ENCODE measurements around the gene ANKRD34A. TPM values are rescaled to one million over a fixed set of nuclear protein-coding genes. Genes with fewer than 3 reads are reported as not detected.
A peak's percentile ranks its signal among the peaks of the same experiment; 100 is the strongest.

The ANKRD34A gene
- total RNA-seq, 1 donor from 2014 or later: 5.2 TPM

DNA sequence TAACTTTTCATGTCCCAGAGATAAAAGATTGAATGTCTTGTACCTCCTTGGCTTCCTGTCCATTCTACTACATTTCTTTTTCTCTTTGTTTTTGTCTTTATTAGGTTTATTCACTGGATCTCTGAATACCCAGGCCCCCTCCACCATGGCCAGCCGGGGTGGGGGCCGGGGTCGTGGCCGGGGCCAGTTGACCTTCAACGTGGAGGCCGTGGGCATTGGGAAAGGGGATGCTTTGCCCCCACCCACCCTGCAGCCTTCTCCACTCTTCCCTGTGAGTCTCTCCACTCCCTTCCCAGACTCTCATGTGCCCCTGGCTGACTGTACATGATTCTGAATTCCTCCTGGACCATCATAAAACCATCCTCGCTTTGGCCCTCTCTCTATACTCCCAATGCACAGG lies 10.3 kb upstream of the ANKRD34A start:
- H3K27me3 Mint-ChIP-seq: no peaks in the 10 kb centered on the region
- no peaks in the 10 kb centered on the region for H3K9me3 Mint-ChIP-seq
- peaks cover 7% of the 10 kb centered on the region for H3K4me1 Mint-ChIP-seq
- DNase-seq: no peak
- no peaks in the 10 kb centered on the region for H3K36me3 Mint-ChIP-seq (ENCODE audit: low read depth)
- intact Hi-C loops (cut with micrococcal nuclease): loop anchor here (5.0 kb wide), 1 partner anchor 47 kb away; the partner anchor contains the start of gene RBM8A
- no peak overlapping the region for H3K27ac Mint-ChIP-seq
- no peak overlapping the region for H3K4me3 Mint-ChIP-seq

DNA sequence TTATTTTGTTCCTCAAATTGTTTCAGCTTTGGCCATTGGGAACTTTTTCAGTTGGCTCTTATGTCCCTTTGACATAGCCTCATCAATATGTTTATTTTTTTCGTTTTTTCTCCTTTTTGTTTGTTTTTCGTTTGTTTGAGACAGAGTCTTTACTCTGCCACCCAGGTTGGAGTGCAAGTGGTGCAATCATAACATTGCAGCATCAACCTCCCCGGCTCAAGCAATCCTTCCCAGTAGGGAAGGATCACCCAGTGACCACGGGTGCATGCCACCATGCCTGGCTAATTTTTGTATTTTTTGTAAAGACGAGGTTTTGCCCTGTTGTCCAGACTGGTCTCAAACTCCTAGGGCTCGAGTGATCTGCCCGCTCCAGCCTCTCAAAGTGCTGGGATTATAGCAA lies 8.2 kb upstream of the ANKRD34A start:
- H3K27me3 Mint-ChIP-seq: no peaks in the 10 kb centered on the region
- no peak overlapping the region for H3K27ac Mint-ChIP-seq
- no peak for DNase-seq
- peaks cover 7% of the 10 kb centered on the region for H3K4me1 Mint-ChIP-seq
- H3K9me3 Mint-ChIP-seq: no peaks in the 10 kb centered on the region
- intact Hi-C loops (cut with micrococcal nuclease): no loop called here
- H3K4me3 Mint-ChIP-seq: no peak overlapping the region
- H3K36me3 Mint-ChIP-seq (ENCODE audit: low read depth): peaks cover 5% of the 10 kb centered on the region

DNA sequence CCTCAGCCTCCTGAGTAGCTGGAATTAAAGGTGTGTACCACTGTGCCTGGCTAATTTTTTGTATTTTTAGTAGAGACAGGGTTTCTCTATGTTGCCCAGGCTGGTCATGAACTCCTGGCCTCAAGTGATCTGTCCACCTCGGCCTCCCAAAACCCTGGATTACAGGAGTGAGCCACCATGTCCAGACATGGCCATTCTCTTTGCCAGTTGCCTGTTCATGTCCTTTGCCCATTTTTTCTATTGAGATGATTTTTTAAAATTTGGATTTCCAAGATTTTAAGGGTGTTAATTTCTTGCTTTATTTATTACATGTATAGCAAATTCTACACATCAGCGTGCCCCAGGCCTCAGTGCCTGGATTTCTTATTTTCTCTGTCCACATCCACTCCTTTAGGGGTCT lies 2.9 kb upstream of the ANKRD34A start:
- Mint-ChIP-seq H3K4me3 (no peak overlapping the region), H3K36me3 (ENCODE audit: low read depth) (peaks cover 8% of the 10 kb centered on the region), H3K4me1 (peaks cover 19% of the 10 kb centered on the region), H3K9me3 (no peaks in the 10 kb centered on the region), H3K27ac (no peak overlapping the region), H3K27me3 (no peaks in the 10 kb centered on the region)
- no peak for DNase-seq
- intact Hi-C loops (cut with micrococcal nuclease): no loop called here

DNA sequence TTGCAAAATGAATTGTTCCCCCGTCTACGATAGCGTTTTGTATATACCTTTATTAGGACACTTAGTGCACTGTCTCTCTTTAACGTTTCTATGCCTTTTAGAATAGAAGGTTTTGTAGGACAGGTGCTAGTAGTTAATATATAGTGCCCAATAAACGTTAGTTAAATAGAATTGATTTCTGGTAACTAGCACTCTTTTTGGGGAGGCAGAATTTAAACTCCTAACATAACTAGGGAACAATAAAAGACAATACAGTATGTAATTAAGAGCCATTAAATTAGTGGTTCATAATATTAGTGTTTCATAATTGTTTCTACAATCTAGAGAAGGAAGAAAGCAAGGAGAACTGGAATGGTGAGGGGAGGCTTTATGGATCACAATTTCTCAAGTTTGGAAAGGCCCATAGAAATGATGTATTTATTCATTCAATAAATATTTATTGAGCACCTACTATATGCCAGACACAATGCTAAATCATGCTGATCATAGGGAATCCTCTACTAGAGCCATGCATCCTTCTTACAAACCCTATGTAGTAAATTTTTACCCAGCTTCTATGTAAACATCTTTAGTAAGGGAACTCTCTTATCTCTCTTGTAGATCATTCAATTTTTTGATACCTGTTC lies 857 bp upstream of the ANKRD34A start:
- H3K27ac Mint-ChIP-seq: peak overlapping the region; percentile 93
- H3K4me1 Mint-ChIP-seq: peaks cover 32% of the 10 kb centered on the region
- peak overlapping the region; percentile 98 for H3K4me3 Mint-ChIP-seq
- intact Hi-C loops (cut with micrococcal nuclease): loop anchor here (2.0 kb wide), 1 partner anchor 74 kb away; no protein-coding TSS in a partner anchor
- H3K36me3 Mint-ChIP-seq (ENCODE audit: low read depth): peaks cover 11% of the 10 kb centered on the region
- H3K27me3 Mint-ChIP-seq: no peaks in the 10 kb centered on the region
- no peak for DNase-seq
- H3K9me3 Mint-ChIP-seq: no peaks in the 10 kb centered on the region

DNA sequence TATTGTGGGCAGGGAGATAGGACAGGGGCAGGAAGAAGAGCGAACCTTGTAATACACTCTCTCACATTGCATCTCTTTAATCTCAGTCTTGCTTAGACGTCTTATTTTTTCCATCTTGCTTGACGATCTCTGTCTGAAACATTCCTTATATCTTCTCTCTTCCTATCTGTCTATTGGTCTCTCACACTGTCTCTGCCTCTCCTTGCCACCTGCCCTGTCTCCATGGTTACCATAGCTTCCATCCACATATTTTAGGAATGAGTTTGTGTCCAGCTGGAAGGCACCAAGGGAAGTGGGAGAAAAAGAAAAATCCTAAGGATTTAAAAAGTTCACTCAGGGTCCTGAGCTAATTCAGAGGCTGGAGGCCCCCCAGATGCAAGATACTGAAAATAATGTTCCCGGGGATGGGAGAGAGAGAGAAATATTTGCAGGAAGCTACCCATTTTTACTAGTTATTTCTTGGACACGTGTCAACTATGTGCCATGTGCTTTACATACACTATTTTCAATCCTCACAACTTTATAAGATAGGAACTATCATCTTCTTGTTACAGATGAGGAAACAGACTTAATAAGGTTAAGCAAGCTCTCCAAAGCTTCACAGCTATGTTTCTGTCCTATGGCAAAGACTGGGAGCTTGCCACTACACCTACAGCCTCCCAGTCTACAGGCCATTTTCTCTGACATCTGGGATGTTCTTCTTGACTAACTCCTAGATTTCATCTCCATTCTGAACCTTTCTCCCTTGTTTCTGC lies 933 bp downstream of the ANKRD34A start:
- peak overlapping the region; percentile 98 for H3K4me3 Mint-ChIP-seq
- H3K9me3 Mint-ChIP-seq: no peaks in the 10 kb centered on the region
- H3K27ac Mint-ChIP-seq: peak overlapping the region; percentile 93
- H3K36me3 Mint-ChIP-seq (ENCODE audit: low read depth): peaks cover 9% of the 10 kb centered on the region
- no peaks in the 10 kb centered on the region for H3K27me3 Mint-ChIP-seq
- peaks cover 44% of the 10 kb centered on the region for H3K4me1 Mint-ChIP-seq
- intact Hi-C loops (cut with micrococcal nuclease): loop anchor here (1.0 to 5.0 kb wide), 6 partner anchors 15 to 104 kb away; partner anchors contain the start of genes PIAS3, RBM8A and TXNIP
- no peak for DNase-seq

DNA sequence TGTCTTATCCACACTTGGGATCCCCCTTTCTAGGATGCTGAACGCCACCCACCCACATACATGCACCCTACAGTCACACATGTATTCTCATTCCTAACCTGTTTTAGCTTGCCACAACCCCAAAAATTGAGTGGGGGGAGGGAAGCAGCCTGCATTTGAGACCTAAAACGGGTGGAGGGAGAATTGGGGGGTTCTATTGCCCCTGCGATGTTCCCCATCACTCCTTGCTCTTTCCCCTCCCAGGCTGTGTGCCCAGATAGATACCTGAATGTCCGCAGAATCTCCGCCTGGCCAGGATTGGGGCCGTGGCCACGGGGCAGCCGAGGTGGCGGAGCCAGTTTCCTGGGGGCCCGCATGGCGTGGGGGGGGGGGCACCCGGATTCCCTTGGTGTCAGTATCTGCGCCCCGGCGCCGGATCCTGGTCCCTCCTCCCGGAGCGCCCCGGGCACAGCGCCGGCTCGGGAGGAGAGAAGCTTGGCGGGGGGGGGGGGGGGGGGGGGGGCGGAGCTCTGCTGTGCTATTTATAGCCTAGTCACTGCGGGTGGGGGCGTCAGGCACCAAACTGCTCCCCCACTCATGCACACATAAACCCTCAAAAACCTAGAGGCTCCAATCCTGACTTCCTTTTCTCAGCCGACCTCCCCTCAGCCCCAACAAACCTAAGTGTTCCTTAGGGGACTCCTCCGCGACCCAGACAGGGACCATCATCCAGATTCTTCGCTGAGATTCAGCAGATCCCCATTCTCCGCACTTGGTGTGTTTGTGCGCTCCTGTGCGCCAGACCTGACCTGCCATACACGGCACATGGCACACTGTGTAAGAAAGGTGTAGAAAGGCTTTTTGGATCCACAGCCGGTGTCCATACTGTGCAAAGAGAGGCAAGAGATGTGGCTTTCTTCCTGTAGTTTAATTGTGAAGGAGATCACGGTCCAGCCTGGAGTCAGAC lies 1.9 kb downstream of the ANKRD34A start:
- DNase-seq: peak; percentile 76
- intact Hi-C loops (cut with micrococcal nuclease): loop anchor here (5.0 kb wide), 1 partner anchor 90 kb away; no protein-coding TSS in a partner anchor
- H3K9me3 Mint-ChIP-seq: no peaks in the 10 kb centered on the region
- no peaks in the 10 kb centered on the region for H3K27me3 Mint-ChIP-seq
- peaks cover 4% of the 10 kb centered on the region for H3K36me3 Mint-ChIP-seq (ENCODE audit: low read depth)
- peaks cover 49% of the 10 kb centered on the region for H3K4me1 Mint-ChIP-seq
- H3K4me3 Mint-ChIP-seq: peak overlapping the region; percentile 98
- peak overlapping the region; percentile 93 for H3K27ac Mint-ChIP-seq

DNA sequence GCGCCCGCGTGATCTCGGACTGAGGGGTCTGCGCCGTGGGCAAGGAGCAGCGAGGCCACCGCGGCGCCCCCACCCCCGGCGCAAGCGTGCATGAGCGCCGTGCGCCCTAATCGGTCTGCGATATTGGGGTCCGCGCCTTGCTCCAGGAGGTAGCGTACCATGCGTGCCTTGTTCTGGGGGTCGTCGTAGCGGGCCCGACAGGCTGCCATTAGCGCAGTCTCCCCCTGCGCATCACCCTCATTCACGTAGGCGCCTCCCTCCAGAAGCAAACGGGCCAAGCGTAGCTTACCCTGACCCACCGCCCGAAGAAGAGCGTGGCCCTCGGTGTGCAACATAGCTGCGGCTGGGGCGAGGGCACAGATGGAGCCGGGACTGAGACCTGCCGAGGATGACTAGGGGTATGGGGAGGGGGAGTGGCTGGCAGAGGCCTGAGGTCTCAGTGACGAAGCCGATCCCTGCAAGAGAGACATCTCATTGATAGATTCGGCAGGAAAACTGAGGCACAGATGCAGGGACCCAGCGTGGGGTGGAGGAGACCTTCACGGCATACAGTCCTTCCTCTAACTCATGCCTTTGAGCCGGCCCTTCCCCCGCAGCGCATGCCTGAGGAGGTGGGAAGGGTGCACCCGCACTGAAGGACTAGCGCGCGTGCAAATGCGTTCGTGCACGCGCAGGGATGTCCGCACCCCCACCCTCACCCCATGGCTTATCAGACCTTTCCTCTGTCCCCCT lies 2.8 kb downstream of the ANKRD34A start:
- H3K4me1 Mint-ChIP-seq: peaks cover 53% of the 10 kb centered on the region
- no peaks in the 10 kb centered on the region for H3K9me3 Mint-ChIP-seq
- H3K36me3 Mint-ChIP-seq (ENCODE audit: low read depth): peaks cover 2% of the 10 kb centered on the region
- peak overlapping the region; percentile 98 for H3K4me3 Mint-ChIP-seq
- H3K27ac Mint-ChIP-seq: peak overlapping the region; percentile 74
- intact Hi-C loops (cut with micrococcal nuclease): loop anchor here (5.0 kb wide), 1 partner anchor 91 kb away; no protein-coding TSS in a partner anchor
- peak; percentile 84 for DNase-seq
- H3K27me3 Mint-ChIP-seq: no peaks in the 10 kb centered on the region

DNA sequence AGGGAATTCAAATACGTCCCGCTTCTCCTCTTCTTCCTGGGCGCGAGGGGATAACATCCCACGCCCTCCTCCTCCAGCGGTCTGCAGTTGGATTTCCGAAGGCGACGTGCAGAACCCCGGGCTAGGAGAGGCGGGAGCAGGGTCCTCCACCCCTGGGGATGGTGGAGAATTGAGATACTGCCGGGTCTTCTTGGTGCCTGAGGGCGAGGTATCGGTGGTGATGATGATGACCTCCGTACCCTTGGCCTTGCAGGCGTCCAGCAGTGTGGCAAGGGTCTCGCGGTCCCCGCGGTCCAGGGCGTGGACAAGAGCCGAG lies 3.3 kb downstream of the ANKRD34A start:
- Mint-ChIP-seq H3K27me3 (no peaks in the 10 kb centered on the region), H3K4me1 (peaks cover 55% of the 10 kb centered on the region), H3K36me3 (ENCODE audit: low read depth) (peaks cover 2% of the 10 kb centered on the region), H3K27ac (peak overlapping the region; percentile 60), H3K4me3 (peak overlapping the region; percentile 98), H3K9me3 (no peaks in the 10 kb centered on the region)
- DNase-seq: peak; percentile 68
- intact Hi-C loops (cut with micrococcal nuclease): loop anchor here (5.0 kb wide), 1 partner anchor 91 kb away; no protein-coding TSS in a partner anchor

DNA sequence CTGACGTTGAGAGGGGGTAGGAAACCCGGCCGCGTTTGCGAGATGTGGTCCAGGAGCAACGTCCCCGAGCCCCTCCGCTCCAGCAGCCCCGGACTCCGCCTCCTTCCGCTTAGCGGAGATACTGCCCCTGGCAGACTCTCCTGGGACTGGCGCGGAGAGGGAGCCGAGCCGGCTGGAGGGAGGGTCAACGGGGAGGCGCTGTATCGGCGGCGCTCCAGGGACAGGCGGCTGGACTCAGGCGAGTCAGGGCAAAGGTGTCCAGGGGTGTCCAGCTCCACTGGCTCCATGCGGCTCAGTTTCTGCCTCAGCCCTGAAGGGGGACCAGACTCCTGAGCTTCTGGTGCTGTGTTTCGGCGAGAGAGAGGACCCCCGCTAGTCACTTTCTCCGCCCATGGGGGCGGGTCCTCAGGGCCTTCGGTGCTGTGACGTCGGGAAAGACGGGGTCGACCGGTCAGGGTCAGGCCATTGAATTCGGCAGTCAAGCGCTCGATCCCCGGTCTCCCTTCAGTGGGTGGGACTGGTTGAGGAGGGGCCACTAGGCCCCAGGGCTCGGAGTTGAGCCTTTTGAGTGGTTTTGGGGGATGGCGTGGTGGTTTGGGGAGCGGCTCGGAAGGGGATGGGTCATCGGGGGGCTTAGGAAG lies 3.8 kb downstream of the ANKRD34A start:
- intact Hi-C loops (cut with micrococcal nuclease): loop anchor here (5.0 kb wide), 1 partner anchor 92 kb away; no protein-coding TSS in a partner anchor
- no peaks in the 10 kb centered on the region for H3K9me3 Mint-ChIP-seq
- peak; percentile 88 for DNase-seq
- H3K4me3 Mint-ChIP-seq: peak overlapping the region; percentile 98
- H3K27ac Mint-ChIP-seq: peak overlapping the region; percentile 60
- peaks cover 2% of the 10 kb centered on the region for H3K36me3 Mint-ChIP-seq (ENCODE audit: low read depth)
- H3K4me1 Mint-ChIP-seq: peaks cover 58% of the 10 kb centered on the region
- H3K27me3 Mint-ChIP-seq: no peaks in the 10 kb centered on the region

DNA sequence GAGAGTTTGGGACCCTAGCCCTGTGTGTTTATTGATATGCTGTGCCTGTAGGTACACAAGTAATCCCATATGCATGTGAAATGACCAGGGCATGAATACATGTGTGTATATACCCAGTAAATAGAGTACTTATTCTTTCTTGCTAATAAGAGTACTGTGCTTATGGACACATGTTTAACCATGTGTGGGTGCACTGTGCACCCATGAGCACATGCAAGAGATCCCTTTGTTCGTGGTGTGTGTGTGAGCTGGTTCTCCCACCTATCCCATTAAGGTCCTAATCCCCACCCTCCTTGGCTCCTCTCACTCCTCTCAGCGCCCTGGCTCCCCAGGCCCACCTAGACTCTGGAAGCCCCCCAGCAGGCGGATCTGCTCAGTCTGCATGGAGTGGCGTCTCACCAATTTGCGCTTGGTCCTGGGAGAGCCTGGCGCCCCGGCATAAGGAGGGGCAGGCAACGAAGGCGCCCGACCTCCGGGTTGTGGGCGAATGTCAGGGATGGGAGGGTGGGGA lies 4.4 kb downstream of the ANKRD34A start:
- intact Hi-C loops (cut with micrococcal nuclease): loop anchor here (5.0 kb wide), 2 partner anchors 88 to 92 kb away; no protein-coding TSS in a partner anchor
- no peaks in the 10 kb centered on the region for H3K9me3 Mint-ChIP-seq
- H3K4me3 Mint-ChIP-seq: peak overlapping the region; percentile 98
- no peak overlapping the region for H3K27ac Mint-ChIP-seq
- H3K36me3 Mint-ChIP-seq (ENCODE audit: low read depth): peaks cover 2% of the 10 kb centered on the region
- DNase-seq: peak; percentile 64
- no peaks in the 10 kb centered on the region for H3K27me3 Mint-ChIP-seq
- H3K4me1 Mint-ChIP-seq: peaks cover 61% of the 10 kb centered on the region

DNA sequence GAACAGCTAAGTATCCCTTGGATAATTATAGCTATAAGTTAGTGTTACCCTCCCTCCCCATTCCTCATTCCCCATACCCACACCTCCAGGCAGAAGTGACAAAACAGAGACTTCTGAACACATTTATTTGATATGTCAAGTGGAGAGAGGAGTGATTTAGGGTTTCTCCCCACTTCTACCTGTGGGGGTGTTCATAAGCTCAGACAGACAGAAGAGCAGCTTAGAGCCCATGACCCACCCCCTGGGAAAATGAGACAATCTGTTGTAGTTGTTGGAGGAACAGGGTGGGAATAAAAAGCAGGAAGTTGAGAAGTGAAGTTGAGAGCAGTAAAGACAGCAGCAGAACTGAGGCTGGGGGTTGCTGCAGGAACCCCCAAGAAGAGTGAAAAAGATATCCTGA lies 5.0 kb downstream of the ANKRD34A start:
- Mint-ChIP-seq H3K9me3 (no peaks in the 10 kb centered on the region), H3K36me3 (ENCODE audit: low read depth) (peaks cover 4% of the 10 kb centered on the region), H3K4me3 (peak overlapping the region; percentile 98), H3K27ac (no peak overlapping the region), H3K27me3 (no peaks in the 10 kb centered on the region), H3K4me1 (peaks cover 64% of the 10 kb centered on the region)
- no peak for DNase-seq
- intact Hi-C loops (cut with micrococcal nuclease): loop anchor here (5.0 kb wide), 1 partner anchor 87 kb away; no protein-coding TSS in a partner anchor

DNA sequence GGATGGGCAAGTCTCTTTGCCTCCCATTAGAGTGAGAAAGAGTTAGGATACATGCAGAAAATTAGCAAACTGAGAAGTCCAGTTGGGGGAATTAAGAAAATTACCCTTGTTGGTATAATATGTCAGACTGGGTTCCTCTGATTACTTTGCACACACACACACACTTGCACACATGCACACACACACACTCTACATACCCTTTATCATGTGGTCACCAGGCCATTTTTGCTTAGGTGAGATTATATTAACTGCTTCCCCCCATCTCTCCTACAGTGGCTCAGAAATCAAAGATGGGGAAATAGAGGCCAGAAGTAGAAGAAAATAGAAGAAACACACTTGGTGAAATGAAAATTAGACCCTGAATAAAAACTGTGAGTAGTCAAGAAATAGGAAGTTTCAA lies 5.6 kb downstream of the ANKRD34A start:
- peaks cover 61% of the 10 kb centered on the region for H3K4me1 Mint-ChIP-seq
- H3K9me3 Mint-ChIP-seq: no peaks in the 10 kb centered on the region
- no peak for DNase-seq
- H3K36me3 Mint-ChIP-seq (ENCODE audit: low read depth): peaks cover 5% of the 10 kb centered on the region
- no peak overlapping the region for H3K4me3 Mint-ChIP-seq
- no peak overlapping the region for H3K27ac Mint-ChIP-seq
- H3K27me3 Mint-ChIP-seq: no peaks in the 10 kb centered on the region
- intact Hi-C loops (cut with micrococcal nuclease): loop anchor here (5.0 kb wide), 1 partner anchor 86 kb away; no protein-coding TSS in a partner anchor
